Measurements from ENCODE around the gene OIP5.

Gene OIP5

GRCh38 chr15:41341519-41341918 is 9.1 kb upstream of the OIP5 start:
- TF ChIP-seq CTCF (IDR thresholded peaks at IDR 0.05; ENCODE audit: low read depth, low read length, missing control alignments) = no peak
- DNase-seq (ENCODE audit: low read depth) = no peak
- no peak overlapping the region for H3K4me3 ChIP-seq (ENCODE audit: low read depth, low read length)

- TF ChIP-seq CTCF (IDR thresholded peaks at IDR 0.05; ENCODE audit: low read depth, low read length, missing control alignments) = no peak
- no peak for DNase-seq (ENCODE audit: low read depth)
- H3K4me3 ChIP-seq (ENCODE audit: low read depth, low read length) = no peak overlapping the region
These were observed 7.9 kb upstream of the OIP5 start for GRCh38 chr15:41340189-41340695.

- H3K4me3 ChIP-seq (ENCODE audit: low read depth, low read length) = no peak overlapping the region
- TF ChIP-seq CTCF (IDR thresholded peaks at IDR 0.05; ENCODE audit: low read depth, low read length, missing control alignments) = no peak
- DNase-seq (ENCODE audit: low read depth) = no peak
These were observed 5.5 kb upstream of the OIP5 start for GRCh38 chr15:41337631-41338522.

GRCh38 chr15:41337047-41337446 is 4.7 kb upstream of the OIP5 start:
- H3K4me3 ChIP-seq (ENCODE audit: low read depth, low read length) = no peak overlapping the region; the same call in 1 of the 2 replicates
- TF ChIP-seq CTCF (IDR thresholded peaks at IDR 0.05; ENCODE audit: low read depth, low read length, missing control alignments) = no peak
- no peak for DNase-seq (ENCODE audit: low read depth)

- no peak for DNase-seq (ENCODE audit: low read depth)
- no peak for TF ChIP-seq CTCF (IDR thresholded peaks at IDR 0.05; ENCODE audit: low read depth, low read length, missing control alignments)
- peak overlapping the region; percentile 17; the same call in 1 of the 2 replicates for H3K4me3 ChIP-seq (ENCODE audit: low read depth, low read length)
These were observed 4.2 kb upstream of the OIP5 start for GRCh38 chr15:41336549-41336948.

GRCh38 chr15:41334293-41335120 is 2.1 kb upstream of the OIP5 start:
- TF ChIP-seq CTCF (IDR thresholded peaks at IDR 0.05; ENCODE audit: low read depth, low read length, missing control alignments) = no peak
- no peak for DNase-seq (ENCODE audit: low read depth)
- peak overlapping the region; percentile 93 for H3K4me3 ChIP-seq (ENCODE audit: low read depth, low read length)
